Skeletal muscle cell (primary cell): ENCODE data around the gene SATB1.

Experiments used
- DNase-seq: peaks from one replicate; pipeline ENCODE4 v3.0.0-alpha.2; 2010; ENCODE audit warnings: low read depth
- H3K4me3 ChIP-seq: 2 replicates; pipeline ENCODE4 v1.5.1; 2011; ENCODE audit warnings: low read depth, mild to moderate bottlenecking, control low read depth, low read length, moderate library complexity

Gene SATB1

DNA sequence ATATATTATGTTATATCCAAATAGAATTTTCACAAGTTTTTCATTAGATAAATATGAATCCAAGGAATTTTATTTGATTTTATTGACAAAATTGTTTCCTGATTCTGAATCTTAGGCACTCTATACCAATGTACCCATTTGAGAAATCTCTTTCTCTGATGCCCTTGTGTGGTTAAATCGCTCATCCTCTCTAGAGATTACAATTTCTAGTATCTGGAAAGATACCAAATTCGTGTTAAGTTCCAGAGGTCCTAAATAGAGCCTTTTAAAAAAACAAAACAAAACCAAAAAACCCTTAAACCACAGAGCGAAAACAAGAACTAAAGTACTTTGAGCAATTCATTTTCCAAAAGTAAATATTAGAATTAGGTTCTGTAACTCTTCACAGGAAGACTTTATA, 20.0 kb downstream of the SATB1 start:
- DNase-seq: no peak
- H3K4me3 ChIP-seq: no peak overlapping the region

DNA sequence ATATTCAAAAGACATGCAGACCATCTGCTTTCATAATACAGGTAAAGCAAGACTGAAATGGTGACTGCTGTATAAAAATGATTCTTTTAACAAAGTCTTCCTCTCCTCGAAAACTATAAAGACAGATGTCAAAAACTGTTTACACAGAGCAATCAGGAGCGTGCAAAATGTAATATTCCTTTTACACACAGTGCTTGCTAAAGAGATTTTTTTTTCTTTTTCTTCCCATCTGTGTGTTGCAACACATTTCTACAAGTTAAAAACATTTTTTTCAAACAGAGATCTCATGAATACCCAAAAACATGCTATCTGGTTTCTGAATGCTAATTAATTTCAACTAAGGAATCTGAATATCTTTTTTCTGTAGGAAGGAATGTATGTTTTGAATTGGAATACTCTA, 22.1 kb downstream of the SATB1 start:
- no peak overlapping the region for H3K4me3 ChIP-seq
- DNase-seq: no peak

- no peak overlapping the region for H3K4me3 ChIP-seq
Measured at GRCh38 chr3:18402239-18402799, 22.8 kb downstream of the SATB1 start.

GRCh38 chr3:18401300-18401961, 23.7 kb downstream of the SATB1 start:
- no peak overlapping the region for H3K4me3 ChIP-seq
- no peak for DNase-seq

More at GRCh38 chr3:18402239-18402799, 22.8 kb downstream of the SATB1 start:
- no peak for DNase-seq

DNA sequence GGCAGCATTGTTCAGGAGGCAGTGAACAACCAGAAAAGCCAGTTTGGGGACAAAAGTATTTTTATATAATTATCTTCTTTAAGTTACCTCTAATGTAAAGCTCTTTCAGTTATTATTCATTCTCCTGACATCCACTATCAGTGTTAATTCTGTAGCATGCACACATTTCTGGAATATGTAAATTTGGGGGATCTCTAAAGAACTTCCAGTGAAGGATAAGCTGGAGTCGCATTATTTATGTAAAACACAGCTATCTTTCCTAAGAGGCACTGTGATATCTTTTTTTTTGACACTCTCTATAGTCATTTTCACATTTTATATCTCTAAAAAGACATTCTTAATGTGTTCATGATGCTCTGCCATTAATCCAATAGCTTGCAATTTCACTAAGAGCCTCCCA, 26.7 kb downstream of the SATB1 start:
- DNase-seq: no peak
- no peak overlapping the region for H3K4me3 ChIP-seq

DNA sequence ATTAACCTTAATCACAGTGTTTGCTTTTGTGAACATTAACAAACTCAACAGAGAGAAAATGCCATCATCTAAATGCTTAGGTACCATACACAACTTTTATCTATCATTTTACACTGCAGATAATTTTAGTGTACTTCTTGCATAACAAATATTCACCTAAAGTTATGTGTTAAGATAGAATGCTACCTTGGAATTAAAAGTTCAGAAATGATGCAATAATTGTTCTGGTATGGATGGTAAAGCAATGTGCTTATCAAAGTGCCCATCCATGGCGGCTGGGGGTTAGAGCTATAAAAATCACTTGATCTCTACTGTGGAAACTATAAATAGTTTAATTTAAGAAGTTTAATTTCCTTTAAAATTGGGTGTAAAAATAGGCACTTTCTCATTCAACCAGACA, 28.7 kb downstream of the SATB1 start:
- no peak for DNase-seq
- H3K4me3 ChIP-seq: no peak overlapping the region

GRCh38 chr3:18394384-18394995, 30.6 kb downstream of the SATB1 start:
- H3K4me3 ChIP-seq: no peak overlapping the region
- DNase-seq: no peak

GRCh38 chr3:18393906-18394305, 31.2 kb downstream of the SATB1 start:
- DNase-seq: no peak
- H3K4me3 ChIP-seq: no peak overlapping the region

DNA sequence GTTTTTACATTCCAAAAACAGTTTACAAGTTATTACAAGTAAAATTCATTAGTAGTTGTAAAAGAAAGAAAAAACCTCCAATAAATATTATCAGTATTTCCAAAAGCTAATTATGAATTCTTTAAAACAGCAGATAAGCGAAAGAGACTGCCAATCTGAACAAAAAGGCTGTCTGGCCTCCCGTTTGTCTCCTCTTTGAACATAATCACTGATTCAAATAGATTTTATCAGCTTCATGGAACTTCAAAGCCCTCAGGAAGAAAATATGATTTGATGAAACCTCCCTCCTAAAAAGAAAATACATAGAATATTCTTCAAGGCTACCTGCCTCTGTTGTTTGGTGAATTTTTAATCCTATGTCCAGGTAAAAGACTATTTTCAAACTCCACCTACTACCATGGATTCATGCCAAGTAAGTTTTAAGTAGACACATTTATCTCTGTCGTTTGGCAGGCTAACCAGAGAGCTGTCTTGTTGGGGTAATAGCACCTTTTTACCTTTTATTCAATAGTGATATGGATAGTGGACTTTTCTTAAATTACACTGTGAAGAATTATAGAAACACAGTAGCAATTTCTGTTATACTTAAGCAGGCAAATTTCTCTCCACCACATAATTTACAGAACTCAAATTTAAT, 35.0 kb downstream of the SATB1 start:
- no peak overlapping the region for H3K4me3 ChIP-seq
- no peak for DNase-seq

GRCh38 chr3:18389108-18389733, 35.9 kb downstream of the SATB1 start:
- DNase-seq: no peak
- no peak overlapping the region for H3K4me3 ChIP-seq

GRCh38 chr3:18386274-18386890, 38.8 kb downstream of the SATB1 start:
- no peak for DNase-seq
- H3K4me3 ChIP-seq: no peak overlapping the region

GRCh38 chr3:18385706-18386105, 39.4 kb downstream of the SATB1 start:
- H3K4me3 ChIP-seq: no peak overlapping the region
- DNase-seq: no peak

DNA sequence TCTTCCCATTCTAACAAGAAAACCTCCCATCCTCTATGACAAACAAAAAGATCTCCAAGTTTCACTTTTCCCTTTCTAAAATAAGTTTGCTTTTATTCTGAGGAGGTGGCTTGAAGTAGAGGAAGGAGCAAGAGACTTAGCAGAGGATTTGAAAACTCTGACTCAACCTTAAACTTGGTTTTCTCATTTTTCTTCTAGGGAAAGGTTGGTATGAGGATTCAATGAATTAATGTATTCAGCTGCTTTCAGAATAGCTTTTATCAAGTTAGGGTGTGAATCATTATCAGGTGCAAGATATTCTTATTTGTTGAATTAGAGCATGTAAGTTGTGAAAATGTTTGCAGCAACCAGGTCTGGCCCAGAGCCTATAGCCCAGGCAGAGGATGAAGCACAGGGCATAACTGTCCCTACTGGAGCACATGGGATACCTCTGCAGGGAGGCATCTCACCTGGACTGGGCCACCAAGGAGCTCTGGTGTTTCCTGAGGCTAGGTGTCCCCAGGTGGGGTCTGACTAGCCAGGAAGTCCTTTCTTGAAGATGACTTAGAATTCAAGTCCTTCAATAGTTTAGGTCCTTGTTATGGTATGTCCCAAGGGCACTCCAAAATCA, 42.3 kb downstream of the SATB1 start:
- no peak for DNase-seq
- H3K4me3 ChIP-seq: no peak overlapping the region

DNA sequence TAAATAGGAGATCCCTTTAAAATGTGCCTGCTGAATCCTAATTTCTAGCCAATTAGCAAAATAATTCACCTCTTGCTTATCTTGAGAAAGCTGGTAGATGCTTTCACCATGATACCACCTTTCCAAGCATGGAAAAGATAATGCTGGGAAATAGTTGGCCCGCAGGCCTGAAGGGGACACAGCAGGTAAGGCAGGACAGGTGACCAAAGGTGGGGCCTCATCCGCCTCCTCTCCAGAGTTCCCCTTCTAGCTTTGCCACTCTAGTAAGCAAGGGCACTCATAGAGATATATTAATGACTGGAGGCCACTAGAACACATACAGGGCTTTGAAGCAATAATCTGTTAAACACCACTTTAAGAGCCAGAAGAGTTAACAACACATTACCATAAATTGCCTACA, 45.5 kb downstream of the SATB1 start:
- DNase-seq: no peak
- H3K4me3 ChIP-seq: no peak overlapping the region

- no peak overlapping the region for H3K4me3 ChIP-seq
Measured at GRCh38 chr3:18378218-18378617, 46.9 kb downstream of the SATB1 start.

DNA sequence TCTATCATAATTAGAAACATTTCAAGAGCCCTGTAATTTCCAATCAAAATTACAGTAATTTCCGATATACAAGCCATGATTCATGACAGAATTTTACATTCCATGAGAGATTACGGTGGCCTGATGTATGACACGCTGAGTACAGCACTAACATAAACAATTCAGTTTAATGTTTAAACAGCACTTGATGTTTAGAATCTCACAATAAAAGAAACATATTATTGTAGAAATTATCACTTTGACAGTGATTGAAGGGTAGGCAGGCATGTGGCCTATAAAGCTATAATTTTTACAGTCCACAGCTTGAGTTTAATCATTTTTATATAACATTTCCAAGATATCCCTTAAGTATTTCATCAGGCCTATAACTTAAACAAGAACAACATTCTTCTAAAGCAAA, 48.5 kb downstream of the SATB1 start:
- no peak for DNase-seq
- H3K4me3 ChIP-seq: no peak overlapping the region

More at GRCh38 chr3:18378218-18378617, 46.9 kb downstream of the SATB1 start:
- DNase-seq: no peak

GRCh38 chr3:18372786-18373405, 52.2 kb downstream of the SATB1 start:
- no peak overlapping the region for H3K4me3 ChIP-seq
- DNase-seq: no peak

GRCh38 chr3:18370672-18371071, 54.5 kb downstream of the SATB1 start:
- no peak for DNase-seq
- no peak overlapping the region for H3K4me3 ChIP-seq
